Measurements from ENCODE around the gene MYBPC3. TPM values are rescaled to one million over a fixed set of nuclear protein-coding genes. Genes with fewer than 3 reads are reported as not detected.

Gene MYBPC3
- total and polyA plus RNA-seq, 2 donors, result 0.03 TPM; not detected in 1

DNA sequence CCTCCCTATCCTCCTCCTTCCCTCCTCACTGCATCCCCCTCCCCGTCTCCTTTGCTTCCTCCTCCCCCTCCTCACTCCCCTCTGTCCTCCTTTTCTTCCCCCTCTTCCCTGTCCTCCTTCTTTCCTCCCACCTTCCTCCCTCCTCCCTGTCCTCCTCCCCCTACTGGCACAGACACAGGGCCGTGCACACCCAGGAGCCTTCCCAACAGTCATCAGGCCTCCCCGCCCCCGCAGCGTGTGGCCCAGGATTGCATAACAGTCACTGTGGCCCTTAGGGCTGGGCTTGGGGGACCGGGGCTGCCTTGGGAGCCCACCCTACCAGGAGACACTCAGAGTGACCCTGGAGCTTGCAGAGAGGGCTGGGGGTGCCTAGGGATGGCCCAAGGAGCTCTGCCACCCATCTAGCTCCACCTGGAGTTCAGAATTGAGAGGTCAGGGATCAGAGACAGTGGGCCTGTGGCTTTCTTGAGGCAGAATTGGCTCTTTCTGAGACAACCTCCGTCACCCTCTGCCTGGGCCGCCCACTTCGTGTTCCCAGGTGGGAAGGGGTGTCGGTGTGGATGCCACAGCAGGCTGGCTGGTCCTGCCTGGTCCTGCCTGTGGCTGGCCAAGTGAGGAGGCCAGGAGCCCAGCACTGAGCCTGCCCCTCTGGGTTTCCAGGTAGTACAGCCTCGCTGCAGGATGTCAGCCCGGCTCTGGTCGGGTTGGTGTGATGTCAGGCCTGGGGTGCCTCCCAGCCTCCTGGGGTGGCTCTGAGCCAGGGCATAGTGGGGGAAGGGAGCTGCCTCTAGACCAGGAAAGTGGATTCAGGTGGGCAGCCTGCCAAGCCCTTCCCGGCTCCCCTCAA lies 24.2 kb upstream of the MYBPC3 start:
- Histone ChIP-seq H3K4me1 (ENCODE audit: insufficient read depth) (no peaks in the 10 kb centered on the region), H3K4me3 (ENCODE audit: low read depth, low read length) (no peak overlapping the region), H3K36me3 (ENCODE audit: insufficient read depth) (no peaks in the 10 kb centered on the region), H3K27ac (ENCODE audit: low read depth) (no peak overlapping the region)
- no peak for DNase-seq (ENCODE audit: extremely low spot score)
- WGBS, result 66% methylated on average over 14 of the region's 14 CpGs

DNA sequence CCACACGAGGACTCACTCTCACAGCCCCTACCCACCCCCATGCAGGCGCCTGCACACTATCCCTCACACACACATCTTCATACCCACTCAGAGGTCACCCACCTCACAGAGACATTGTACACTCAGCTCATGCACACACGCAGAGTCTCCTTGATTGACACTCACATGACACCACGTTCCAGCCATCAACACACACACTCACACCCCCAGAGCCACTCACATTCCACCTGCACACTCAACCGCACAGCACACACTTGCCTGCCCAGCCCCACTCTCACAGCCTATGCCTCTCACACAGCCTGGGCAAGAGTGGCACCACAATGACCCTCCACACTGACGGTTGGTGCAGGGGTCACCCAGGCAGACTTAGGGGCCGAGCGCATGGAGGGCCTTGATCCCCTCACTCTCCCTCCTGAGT lies 23.6 kb upstream of the MYBPC3 start:
- no peak for DNase-seq (ENCODE audit: extremely low spot score)
- Histone ChIP-seq H3K27ac (ENCODE audit: low read depth) (no peak overlapping the region), H3K4me3 (ENCODE audit: low read depth, low read length) (no peak overlapping the region), H3K36me3 (ENCODE audit: insufficient read depth) (no peaks in the 10 kb centered on the region), H3K4me1 (ENCODE audit: insufficient read depth) (no peaks in the 10 kb centered on the region)
- WGBS, result 81% methylated on average over 8 of the region's 8 CpGs

DNA sequence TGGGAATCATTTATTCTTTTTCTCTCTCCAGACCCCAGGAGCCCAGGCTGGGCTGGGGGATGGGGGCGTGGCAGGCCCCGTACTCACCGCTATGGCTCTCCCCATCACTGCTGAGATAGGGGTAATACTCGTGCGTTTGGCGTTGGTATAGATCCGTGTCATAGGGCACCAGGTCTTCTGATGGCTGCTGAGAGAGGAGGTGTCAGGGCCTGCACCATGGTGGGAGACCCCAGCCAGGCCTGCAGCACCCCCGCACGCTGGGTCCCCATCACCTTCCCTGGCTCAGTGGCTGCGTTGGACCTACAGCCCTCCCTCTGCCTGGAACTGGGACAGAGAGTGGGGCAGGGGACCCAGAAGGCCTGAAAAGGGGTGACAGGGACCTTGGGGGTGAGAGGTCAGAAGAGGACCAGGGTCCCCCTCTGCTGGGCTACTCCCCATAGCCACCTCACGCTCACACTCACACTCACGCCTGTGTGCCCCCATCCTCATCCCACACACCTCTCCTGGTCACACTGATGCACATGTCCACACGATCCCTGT lies 23.1 kb upstream of the MYBPC3 start:
- 94% methylated on average over 13 of the region's 13 CpGs for WGBS
- Histone ChIP-seq H3K4me3 (ENCODE audit: low read depth, low read length) (no peak overlapping the region), H3K4me1 (ENCODE audit: insufficient read depth) (no peaks in the 10 kb centered on the region), H3K36me3 (ENCODE audit: insufficient read depth) (no peaks in the 10 kb centered on the region), H3K27ac (ENCODE audit: low read depth) (no peak overlapping the region)
- DNase-seq (ENCODE audit: extremely low spot score), result no peak

DNA sequence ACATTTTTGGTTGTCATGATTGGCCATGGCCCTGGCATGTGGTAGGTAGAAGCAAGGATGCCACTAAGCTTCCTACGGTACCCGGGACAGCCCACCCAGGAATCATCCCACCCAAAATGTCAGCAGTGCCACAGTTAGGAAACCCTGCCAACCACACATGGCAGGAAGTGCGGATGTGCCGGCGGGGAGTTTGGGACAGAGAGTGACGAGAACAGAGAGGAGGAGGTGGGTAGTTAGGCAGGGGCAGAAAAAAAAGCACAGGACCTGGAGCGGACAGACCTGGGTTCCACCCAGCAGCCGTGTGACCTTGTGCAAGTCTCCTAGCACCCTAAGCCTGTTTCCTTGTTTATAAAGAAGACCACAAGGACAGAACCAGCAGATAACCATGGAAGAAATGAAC lies 22.5 kb upstream of the MYBPC3 start:
- Histone ChIP-seq H3K36me3 (ENCODE audit: insufficient read depth) (no peaks in the 10 kb centered on the region), H3K4me1 (ENCODE audit: insufficient read depth) (no peaks in the 10 kb centered on the region), H3K4me3 (ENCODE audit: low read depth, low read length) (no peak overlapping the region), H3K27ac (ENCODE audit: low read depth) (no peak overlapping the region)
- 83% methylated on average over 8 of the region's 8 CpGs for WGBS
- no peak for DNase-seq (ENCODE audit: extremely low spot score)

DNA sequence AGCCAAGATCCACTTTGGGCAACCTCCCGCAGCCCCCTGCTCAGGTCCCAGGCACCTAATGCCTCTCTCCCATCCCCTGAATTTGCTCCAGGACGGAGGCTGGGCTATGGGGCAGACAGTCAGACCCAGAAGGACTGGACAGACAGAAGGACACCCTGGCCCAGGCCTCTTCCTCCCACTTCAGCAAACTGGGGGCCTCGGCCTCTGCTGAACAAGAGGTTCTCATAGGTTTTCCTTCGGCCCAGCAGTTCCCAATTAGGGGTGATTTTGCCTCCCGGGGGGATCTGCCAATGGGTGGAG lies 22.2 kb upstream of the MYBPC3 start:
- H3K27ac ChIP-seq (ENCODE audit: low read depth), result no peak overlapping the region
- no peak for DNase-seq (ENCODE audit: extremely low spot score)
- 86% methylated on average over 5 of the region's 5 CpGs for WGBS
- H3K36me3 ChIP-seq (ENCODE audit: insufficient read depth), result no peaks in the 10 kb centered on the region
- H3K4me1 ChIP-seq (ENCODE audit: insufficient read depth), result no peaks in the 10 kb centered on the region
- no peak overlapping the region for H3K4me3 ChIP-seq (ENCODE audit: low read depth, low read length)

DNA sequence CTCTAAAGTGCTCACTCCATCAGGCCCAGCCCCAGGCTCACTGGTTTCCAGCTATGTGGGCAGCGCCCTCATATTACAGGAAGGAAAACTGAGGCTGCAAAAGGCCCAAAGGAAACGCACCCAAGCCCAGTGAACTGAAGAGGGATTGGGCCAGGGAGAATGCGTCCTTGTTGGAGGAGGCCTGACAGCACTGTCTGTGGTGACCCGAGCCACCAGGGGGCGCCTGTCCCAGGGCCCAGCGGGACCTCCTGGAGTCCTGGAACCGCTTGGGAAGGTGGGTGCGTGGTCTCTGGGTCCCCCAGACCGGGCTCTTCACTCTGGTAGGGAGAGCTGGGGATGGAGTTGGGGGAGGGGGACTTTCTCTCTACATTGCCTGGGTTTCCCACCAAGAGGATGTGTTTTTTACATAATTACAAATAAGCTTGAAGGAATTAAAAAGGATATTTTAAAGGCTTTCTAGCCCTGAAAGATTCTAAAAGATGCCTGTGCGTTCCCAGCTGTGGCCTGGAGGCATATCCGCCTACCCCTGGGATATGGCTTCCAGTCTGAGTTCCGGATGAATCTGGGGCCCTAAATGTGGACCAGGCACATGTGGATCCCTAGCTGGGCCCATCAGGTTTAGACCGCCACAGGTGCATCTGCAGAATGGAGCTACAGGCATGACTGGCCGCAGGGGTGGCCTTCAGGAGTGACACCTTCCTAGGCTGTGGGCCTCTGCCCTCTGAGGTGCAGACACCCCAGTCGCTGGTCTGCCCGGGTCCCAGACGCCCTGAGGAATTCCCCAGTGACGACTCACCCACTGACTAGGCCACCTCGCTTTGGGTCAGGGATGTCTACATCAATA lies 21.6 kb upstream of the MYBPC3 start:
- WGBS, result 41% methylated on average over 19 of the region's 19 CpGs
- no peaks in the 10 kb centered on the region for H3K36me3 ChIP-seq (ENCODE audit: insufficient read depth)
- H3K4me3 ChIP-seq (ENCODE audit: low read depth, low read length), result no peak overlapping the region
- H3K4me1 ChIP-seq (ENCODE audit: insufficient read depth), result no peaks in the 10 kb centered on the region
- no peak for DNase-seq (ENCODE audit: extremely low spot score)
- H3K27ac ChIP-seq (ENCODE audit: low read depth), result no peak overlapping the region

DNA sequence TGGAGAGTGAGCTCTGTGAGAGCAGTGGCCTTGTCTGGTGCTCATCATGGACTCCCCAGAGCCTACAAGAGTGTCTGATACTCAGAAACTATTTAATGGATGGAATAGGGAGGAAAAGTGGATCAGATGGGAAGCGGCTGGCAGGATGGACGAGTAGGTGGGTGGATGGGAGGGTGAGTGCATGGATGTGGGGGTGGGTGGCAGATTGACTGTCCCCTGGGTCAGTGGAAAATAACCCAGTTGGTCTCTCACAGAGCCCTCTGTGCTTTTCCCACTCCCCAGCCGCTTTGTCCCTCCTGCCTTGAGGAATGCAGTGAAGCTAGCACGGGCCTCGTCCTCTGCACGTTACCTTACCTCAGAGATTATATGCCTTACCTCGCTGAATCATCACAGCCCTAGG lies 19.9 kb upstream of the MYBPC3 start:
- Histone ChIP-seq H3K27ac (ENCODE audit: low read depth) (no peak overlapping the region), H3K36me3 (ENCODE audit: insufficient read depth) (no peaks in the 10 kb centered on the region), H3K4me3 (ENCODE audit: low read depth, low read length) (no peak overlapping the region), H3K4me1 (ENCODE audit: insufficient read depth) (no peaks in the 10 kb centered on the region)
- WGBS, result 69% methylated on average over 7 of the region's 7 CpGs
- no peak for DNase-seq (ENCODE audit: extremely low spot score)

DNA sequence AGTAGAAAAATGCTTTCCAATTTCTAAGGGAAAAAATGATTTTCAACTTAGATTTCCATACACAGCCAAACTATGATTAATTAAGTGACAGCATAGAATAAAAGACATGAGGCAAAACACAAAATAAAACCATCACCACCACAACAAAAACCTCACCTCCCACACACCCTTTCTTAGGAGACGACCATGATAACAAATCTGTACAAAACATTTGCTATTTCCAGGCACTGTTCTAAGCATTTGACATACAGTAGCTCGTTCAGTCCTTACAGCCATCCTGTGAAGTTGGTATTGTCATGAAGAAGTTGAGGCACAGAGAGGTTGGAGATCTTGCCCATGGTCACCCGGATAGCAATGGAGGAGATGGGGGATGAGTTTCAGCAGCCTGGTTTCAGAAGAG lies 17.2 kb upstream of the MYBPC3 start:
- WGBS, result 59% methylated on average over 3 of the region's 3 CpGs
- DNase-seq (ENCODE audit: extremely low spot score), result no peak
- no peak overlapping the region for H3K4me3 ChIP-seq (ENCODE audit: low read depth, low read length)
- no peak overlapping the region for H3K27ac ChIP-seq (ENCODE audit: low read depth)
- H3K36me3 ChIP-seq (ENCODE audit: insufficient read depth), result no peaks in the 10 kb centered on the region
- H3K4me1 ChIP-seq (ENCODE audit: insufficient read depth), result no peaks in the 10 kb centered on the region

DNA sequence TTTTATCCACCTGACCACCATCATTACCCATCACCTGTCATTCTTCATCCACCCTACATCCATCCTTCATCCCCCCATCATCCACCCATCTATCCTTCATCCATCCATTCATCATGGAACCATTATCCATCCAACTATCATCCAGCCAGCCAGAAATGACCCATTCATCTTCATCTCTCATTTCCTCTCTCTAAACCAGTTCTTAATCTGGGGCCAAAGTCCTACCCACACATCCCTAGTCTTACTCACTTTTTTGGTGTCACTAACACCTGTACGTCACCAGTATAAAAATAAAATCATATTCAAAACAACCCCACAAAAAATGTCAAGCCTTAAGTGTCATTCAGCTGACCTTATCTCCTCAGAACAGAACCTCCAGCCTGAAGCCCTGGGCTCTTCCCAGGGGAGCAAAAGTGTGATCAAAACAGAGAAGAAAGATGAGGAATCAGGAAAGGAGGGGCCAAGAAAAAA lies 13.6 kb upstream of the MYBPC3 start:
- Histone ChIP-seq H3K27ac (ENCODE audit: low read depth) (no peak overlapping the region), H3K4me3 (ENCODE audit: low read depth, low read length) (no peak overlapping the region), H3K36me3 (ENCODE audit: insufficient read depth) (no peaks in the 10 kb centered on the region), H3K4me1 (ENCODE audit: insufficient read depth) (no peaks in the 10 kb centered on the region)
- DNase-seq (ENCODE audit: extremely low spot score), result no peak
- WGBS, result 79% methylated on average over 1 of the region's 1 CpG

DNA sequence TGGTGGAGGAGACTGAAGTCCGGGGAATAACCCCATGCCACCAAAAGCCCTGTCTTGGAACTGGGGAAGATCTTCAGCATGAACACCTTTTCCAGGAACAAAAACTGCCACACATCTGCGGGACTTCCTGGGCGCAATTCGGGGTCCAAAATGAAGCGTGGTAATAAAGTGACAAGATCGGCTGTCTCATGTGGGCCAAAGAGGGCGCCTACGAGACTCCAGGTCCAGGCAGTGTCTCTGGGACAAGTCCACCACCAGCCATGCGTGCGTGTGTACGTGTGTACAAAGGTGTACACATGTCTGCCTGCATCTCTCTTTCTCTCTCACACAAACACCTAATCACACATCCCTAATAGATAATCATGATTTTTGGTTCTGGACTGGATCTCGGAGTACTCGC lies 8.9 kb upstream of the MYBPC3 start:
- Histone ChIP-seq H3K4me3 (ENCODE audit: low read depth, low read length) (no peak overlapping the region), H3K27ac (ENCODE audit: low read depth) (no peak overlapping the region), H3K36me3 (ENCODE audit: insufficient read depth) (no peaks in the 10 kb centered on the region), H3K4me1 (ENCODE audit: insufficient read depth) (no peaks in the 10 kb centered on the region)
- 81% methylated on average over 13 of the region's 13 CpGs for WGBS
- no peak for DNase-seq (ENCODE audit: extremely low spot score)

DNA sequence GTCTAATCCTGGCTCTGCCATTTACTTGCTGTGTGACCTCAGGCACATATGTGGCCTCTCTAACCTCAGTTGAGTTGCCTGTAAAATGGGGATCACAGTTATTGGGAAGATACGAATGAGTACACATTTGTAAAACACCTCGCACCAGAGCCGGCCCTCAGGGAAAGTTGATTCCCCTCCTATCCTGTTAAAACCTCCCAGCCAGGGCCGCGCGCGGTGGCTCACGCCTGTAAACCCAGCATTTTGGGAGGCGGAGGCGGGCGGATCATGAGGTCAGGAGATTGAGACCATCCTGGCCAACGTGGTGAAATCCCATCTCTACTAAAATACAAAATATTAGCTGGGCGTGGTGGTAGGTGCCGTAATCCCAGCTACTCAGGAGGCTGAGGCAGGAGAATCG lies 7.8 kb upstream of the MYBPC3 start:
- H3K4me1 ChIP-seq (ENCODE audit: insufficient read depth), result peaks cover 1% of the 10 kb centered on the region
- no peak for DNase-seq (ENCODE audit: extremely low spot score)
- no peaks in the 10 kb centered on the region for H3K36me3 ChIP-seq (ENCODE audit: insufficient read depth)
- WGBS, result 95% methylated on average over 15 of the region's 15 CpGs
- H3K27ac ChIP-seq (ENCODE audit: low read depth), result no peak overlapping the region
- H3K4me3 ChIP-seq (ENCODE audit: low read depth, low read length), result no peak overlapping the region

DNA sequence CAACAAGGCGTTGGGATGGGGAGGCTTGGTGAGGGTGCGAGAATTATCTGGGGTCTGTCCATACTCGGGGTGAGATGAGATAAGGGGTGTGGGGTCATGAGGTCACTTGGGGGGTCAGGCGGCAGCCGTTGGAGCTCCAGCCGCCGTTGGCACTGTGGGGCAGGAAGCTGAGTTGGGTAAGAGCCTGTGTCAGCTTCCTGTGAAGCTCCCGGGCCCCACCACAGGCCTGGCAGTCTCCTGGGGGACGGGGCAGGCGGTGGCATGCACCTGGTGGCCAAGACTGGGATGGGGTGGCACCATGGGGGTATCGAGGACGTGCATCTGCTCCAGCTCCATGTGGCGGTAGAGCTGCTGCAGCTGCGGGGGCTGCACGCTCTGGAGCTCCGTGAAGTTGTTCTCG lies 7.1 kb upstream of the MYBPC3 start:
- WGBS, result 71% methylated on average over 17 of the region's 17 CpGs

DNA sequence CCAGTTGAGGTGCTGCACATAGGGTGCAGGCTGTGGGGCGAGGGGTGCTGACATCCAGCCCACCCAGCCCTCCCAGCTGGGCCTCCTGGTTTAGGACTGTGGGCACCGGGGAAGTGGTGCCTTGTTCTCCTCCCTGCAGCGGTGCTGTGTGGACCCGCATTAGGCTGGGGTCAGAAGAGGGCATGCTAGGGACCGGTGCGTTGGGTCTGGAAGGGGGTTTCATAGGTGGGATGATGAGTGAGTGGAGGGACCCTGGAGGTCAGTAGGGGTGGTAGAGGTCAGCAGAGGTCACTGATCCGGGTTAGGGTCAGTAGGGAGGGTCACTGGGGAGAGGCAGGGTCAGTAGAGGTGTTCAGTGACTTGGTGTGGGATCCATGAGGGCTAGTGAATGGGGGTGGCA lies 6.7 kb upstream of the MYBPC3 start:
- DNase-seq (ENCODE audit: extremely low spot score), result no peak
- no peak overlapping the region for H3K4me3 ChIP-seq (ENCODE audit: low read depth, low read length)
- no peak overlapping the region for H3K27ac ChIP-seq (ENCODE audit: low read depth)
- no peaks in the 10 kb centered on the region for H3K36me3 ChIP-seq (ENCODE audit: insufficient read depth)
- H3K4me1 ChIP-seq (ENCODE audit: insufficient read depth), result peaks cover 2% of the 10 kb centered on the region
- 88% methylated on average over 7 of the region's 7 CpGs for WGBS

More for the DNA sequence above, 7.1 kb upstream of the MYBPC3 start:
- Histone ChIP-seq H3K36me3 (ENCODE audit: insufficient read depth) (no peaks in the 10 kb centered on the region), H3K4me3 (ENCODE audit: low read depth, low read length) (no peak overlapping the region), H3K27ac (ENCODE audit: low read depth) (no peak overlapping the region), H3K4me1 (ENCODE audit: insufficient read depth) (peaks cover 2% of the 10 kb centered on the region)
- no peak for DNase-seq (ENCODE audit: extremely low spot score)

DNA sequence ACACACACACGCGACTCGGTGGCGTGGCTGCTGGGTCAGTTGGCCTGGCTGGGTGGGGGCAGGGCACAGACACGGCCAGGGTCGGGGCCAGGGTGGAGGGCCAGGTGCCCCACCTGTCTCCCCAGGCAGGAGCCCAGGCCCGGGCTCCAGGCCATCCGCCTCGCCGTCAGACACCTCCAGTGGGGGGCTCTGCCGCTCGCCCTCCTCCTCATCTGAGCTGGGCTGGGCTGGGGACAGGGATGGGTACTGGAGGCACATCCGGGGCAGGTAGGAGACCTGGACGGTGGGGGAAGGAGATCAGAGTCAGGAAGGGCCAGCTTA lies 6.2 kb upstream of the MYBPC3 start:
- Histone ChIP-seq H3K4me1 (ENCODE audit: insufficient read depth) (peaks cover 2% of the 10 kb centered on the region), H3K36me3 (ENCODE audit: insufficient read depth) (no peaks in the 10 kb centered on the region), H3K27ac (ENCODE audit: low read depth) (no peak overlapping the region), H3K4me3 (ENCODE audit: low read depth, low read length) (no peak overlapping the region)
- WGBS, result 86% methylated on average over 14 of the region's 14 CpGs
- no peak for DNase-seq (ENCODE audit: extremely low spot score)
